HUES6 (cell line): Measurements from ENCODE around the gene MYO1D.
A peak's percentile ranks its signal among the peaks of the same experiment; 100 is the strongest.
"Not testable (repeated sequence)": the region's sequence is repeated elsewhere in the genome, so short reads cannot be mapped to it uniquely, and the experiment has no call there.

ENCODE experiments used
- H3K27ac ChIP-seq: 2 replicates; pipeline ENCODE4 v1.7.0; 2013; ENCODE audit warnings: low read depth, mild to moderate bottlenecking, low read length, inconsistent platforms
- H3K27me3 ChIP-seq: 2 replicates; pipeline ENCODE4 v1.6.1; 2013; ENCODE audit warnings: low read length; ENCODE audit not compliant: control insufficient read depth, insufficient read depth
- H3K36me3 ChIP-seq: 2 replicates; pipeline ENCODE4 v1.6.1; 2013; ENCODE audit warnings: low read length; ENCODE audit not compliant: control insufficient read depth, insufficient read depth
- H3K4me1 ChIP-seq: 2 replicates; pipeline ENCODE4 v1.6.1; 2013; ENCODE audit warnings: low read length; ENCODE audit not compliant: control insufficient read depth, insufficient read depth
- H3K4me3 ChIP-seq: 2 replicates; pipeline ENCODE4 v1.5.1; 2013; ENCODE audit warnings: low read depth, low read length
- H3K9ac ChIP-seq: one replicate; pipeline ENCODE4 v1.6.1; 2013; ENCODE audit warnings: mild to moderate bottlenecking, low read length
- H3K9me3 ChIP-seq: 2 replicates; pipeline ENCODE4 v1.6.1; 2013; ENCODE audit warnings: low read depth, low read length; ENCODE audit not compliant: control insufficient read depth, insufficient read depth

The MYO1D gene

GRCh38 chr17:32451879-32452278, 425.0 kb downstream of the MYO1D start:
- no peaks in the 10 kb centered on the region for H3K27me3 ChIP-seq
- H3K9ac ChIP-seq = no peak overlapping the region
- H3K27ac ChIP-seq = no peak overlapping the region
- peaks cover 92% of the 10 kb centered on the region for H3K36me3 ChIP-seq
- no peaks in the 10 kb centered on the region for H3K9me3 ChIP-seq
- no peak overlapping the region for H3K4me3 ChIP-seq
- no peaks in the 10 kb centered on the region for H3K4me1 ChIP-seq

GRCh38 chr17:32450379-32450778, 426.5 kb downstream of the MYO1D start:
- H3K4me3 ChIP-seq, H3K4me1 ChIP-seq, H3K9me3 ChIP-seq, H3K9ac ChIP-seq, H3K27me3 ChIP-seq, H3K27ac ChIP-seq: not testable (repeated sequence)
- H3K36me3 ChIP-seq = peaks cover 89% of the 10 kb centered on the region

DNA sequence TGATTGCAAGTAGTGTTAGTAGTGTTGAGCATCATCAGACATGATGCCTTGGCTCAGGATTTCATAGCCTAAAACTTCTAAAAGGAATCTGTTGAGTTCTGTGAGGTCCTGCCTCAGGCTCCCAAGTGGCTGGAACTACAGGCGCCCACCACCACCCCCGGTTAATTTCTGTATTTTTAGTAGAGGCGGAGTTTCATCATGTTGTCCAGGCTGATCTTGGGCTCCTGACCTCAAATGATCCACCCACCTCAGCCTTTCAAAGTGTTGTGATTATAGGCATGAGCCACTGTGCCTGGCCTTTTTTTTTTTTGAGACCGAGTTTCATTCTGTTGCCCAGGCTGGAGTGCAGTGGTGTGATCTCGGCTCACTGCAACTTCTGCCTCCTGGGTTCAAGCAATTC, 427.0 kb downstream of the MYO1D start:
- no peak overlapping the region for H3K27ac ChIP-seq
- H3K9ac ChIP-seq = no peak overlapping the region
- H3K9me3 ChIP-seq = no peaks in the 10 kb centered on the region
- H3K4me3 ChIP-seq = no peak overlapping the region
- H3K36me3 ChIP-seq = peaks cover 85% of the 10 kb centered on the region
- H3K27me3 ChIP-seq = no peaks in the 10 kb centered on the region
- H3K4me1 ChIP-seq = peaks cover 7% of the 10 kb centered on the region; the same call in 1 of the 2 replicates

DNA sequence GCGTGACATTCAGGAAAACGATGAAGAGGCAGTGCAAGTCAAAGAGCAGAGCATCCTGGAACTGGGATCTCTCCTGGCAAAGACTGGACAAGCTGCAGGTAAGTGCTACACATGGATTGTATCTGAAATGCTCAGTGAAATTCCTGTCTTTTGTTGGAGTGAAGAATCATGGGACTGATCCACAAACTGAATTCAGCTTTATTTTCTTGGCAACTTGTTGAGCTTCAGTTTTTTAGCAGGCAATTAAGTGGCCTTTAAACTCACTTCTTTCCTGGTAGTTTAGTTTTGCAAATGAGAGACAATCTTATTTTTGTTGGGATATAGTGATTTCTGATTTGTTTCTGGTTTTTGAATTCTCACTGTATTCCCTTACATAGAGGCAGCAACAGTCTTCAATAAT, 430.0 kb downstream of the MYO1D start:
- H3K36me3 ChIP-seq = peaks cover 55% of the 10 kb centered on the region
- H3K9ac ChIP-seq = no peak overlapping the region

DNA sequence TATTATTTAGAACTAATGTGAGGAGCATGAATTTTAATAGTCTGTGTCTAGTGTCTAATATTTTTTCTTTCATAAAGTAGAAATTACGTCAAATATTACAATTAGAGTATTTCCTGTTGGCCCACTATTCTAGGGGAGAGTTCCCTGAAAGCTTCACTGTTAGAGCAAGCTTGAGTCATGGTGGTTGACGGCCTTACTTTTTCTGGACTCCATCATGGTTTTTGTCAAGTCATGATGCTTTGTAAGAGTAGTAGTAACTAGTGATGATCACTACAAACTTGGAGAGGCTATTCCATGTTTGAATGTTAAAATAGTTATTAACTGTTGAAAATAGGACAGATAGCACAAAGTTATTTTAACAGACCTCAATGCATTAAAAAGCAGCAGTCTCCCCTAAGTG, 431.0 kb downstream of the MYO1D start:
- Histone ChIP-seq H3K4me3 (peak overlapping the region; percentile 94), H3K4me1 (peaks cover 7% of the 10 kb centered on the region; the same call in 1 of the 2 replicates), H3K27ac (0 out of 2 replicates have a peak overlapping the region, but pooled peaks have one; percentile 11), H3K9ac (peak overlapping the region; percentile 94), H3K9me3 (peaks cover 5% of the 10 kb centered on the region; the same call in 1 of the 2 replicates), H3K27me3 (peaks cover 17% of the 10 kb centered on the region), H3K36me3 (peaks cover 45% of the 10 kb centered on the region)

More for the DNA sequence above, 430.0 kb downstream of the MYO1D start:
- Histone ChIP-seq H3K4me3 (no peak overlapping the region), H3K27me3 (peaks cover 16% of the 10 kb centered on the region), H3K27ac (no peak overlapping the region), H3K4me1 (peaks cover 7% of the 10 kb centered on the region; the same call in 1 of the 2 replicates), H3K9me3 (peaks cover 5% of the 10 kb centered on the region; the same call in 1 of the 2 replicates)

DNA sequence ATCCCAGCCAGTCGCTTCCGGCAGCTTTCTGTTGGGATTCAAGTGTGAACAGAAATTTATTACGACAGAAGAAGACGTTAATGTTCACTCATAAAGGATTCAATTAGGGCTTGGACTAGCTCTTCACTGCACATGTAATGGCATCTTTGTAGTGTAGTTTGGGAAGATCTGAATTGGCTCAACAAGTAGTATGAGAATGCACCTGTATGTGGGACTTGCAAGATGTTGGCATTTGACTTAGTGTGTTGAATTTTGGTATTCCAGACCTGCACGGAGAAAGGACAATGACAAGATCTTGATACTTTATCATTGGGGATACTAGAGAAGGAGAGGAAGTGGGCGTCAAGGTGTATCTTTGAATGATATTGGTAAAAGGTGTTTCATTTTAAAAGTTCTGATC, 431.4 kb downstream of the MYO1D start:
- peak overlapping the region; percentile 94 for H3K9ac ChIP-seq
- H3K4me3 ChIP-seq = peak overlapping the region; percentile 94
- peaks cover 17% of the 10 kb centered on the region for H3K27me3 ChIP-seq
- H3K4me1 ChIP-seq = peaks cover 7% of the 10 kb centered on the region; the same call in 1 of the 2 replicates
- peaks cover 40% of the 10 kb centered on the region for H3K36me3 ChIP-seq
- H3K27ac ChIP-seq = no peak overlapping the region
- peaks cover 5% of the 10 kb centered on the region; the same call in 1 of the 2 replicates for H3K9me3 ChIP-seq

- Histone ChIP-seq H3K27ac (peak overlapping the region; percentile 99), H3K9me3 (peaks cover 5% of the 10 kb centered on the region; the same call in 1 of the 2 replicates), H3K4me1 (peaks cover 7% of the 10 kb centered on the region; the same call in 1 of the 2 replicates), H3K4me3 (peak overlapping the region; percentile 94), H3K27me3 (peaks cover 17% of the 10 kb centered on the region), H3K9ac (peak overlapping the region; percentile 94), H3K36me3 (peaks cover 39% of the 10 kb centered on the region)
These were observed 431.9 kb downstream of the MYO1D start for GRCh38 chr17:32445074-32445415.

DNA sequence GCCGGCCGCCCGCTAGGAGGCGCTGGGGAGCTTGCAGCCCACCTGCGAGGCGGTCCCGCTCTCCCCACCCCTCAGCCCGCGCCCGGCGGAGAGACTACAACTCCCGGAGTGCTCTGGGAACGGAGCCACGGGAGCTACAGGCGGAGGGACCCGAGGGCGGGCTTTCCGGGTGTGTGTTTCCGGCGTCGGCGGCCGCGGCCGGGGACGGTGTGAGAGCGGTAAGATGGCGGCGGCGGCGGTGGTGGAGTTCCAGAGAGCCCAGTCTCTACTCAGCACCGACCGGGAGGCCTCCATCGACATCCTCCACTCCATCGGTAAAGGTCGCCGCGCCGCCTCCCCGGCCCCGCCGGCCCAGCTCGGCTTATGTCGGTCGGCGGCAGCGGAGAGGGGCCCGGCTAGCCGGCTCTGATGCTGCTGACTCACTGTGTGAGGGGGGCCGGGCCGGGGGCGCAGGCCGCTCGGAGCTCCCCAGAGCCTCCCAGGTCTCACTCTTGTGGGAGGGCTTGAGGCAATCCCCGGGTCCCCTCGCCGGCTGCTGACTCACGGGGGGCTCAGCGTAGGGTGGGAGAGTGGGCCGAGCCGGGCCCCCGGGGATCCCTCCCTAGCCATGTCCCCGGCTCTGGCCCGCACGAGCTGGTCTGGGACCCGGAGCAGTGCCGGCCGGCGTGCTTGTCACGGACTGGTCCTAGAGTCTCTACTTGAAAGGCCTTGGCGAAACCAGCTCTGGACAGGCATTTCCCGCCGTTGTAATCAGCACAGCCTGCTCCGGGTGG, 432.4 kb downstream of the MYO1D start, which contains the start of gene PSMD11:
PSMD11 (plus strand) TSS at position 210 of the 773 bp plus-strand sequence; CDS start at position 224, 14 bp downstream.
- Histone ChIP-seq H3K9ac (peak within 1 kb of the TSS; percentile 94), H3K4me1 (peaks cover 7% of the 10 kb centered on the region; the same call in 1 of the 2 replicates), H3K4me3 (peak within 1 kb of the TSS; percentile 94), H3K27ac (peak within 1 kb of the TSS; percentile 99), H3K9me3 (peaks cover 5% of the 10 kb centered on the region; the same call in 1 of the 2 replicates), H3K27me3 (peaks cover 17% of the 10 kb centered on the region), H3K36me3 (peaks cover 34% of the 10 kb centered on the region)

DNA sequence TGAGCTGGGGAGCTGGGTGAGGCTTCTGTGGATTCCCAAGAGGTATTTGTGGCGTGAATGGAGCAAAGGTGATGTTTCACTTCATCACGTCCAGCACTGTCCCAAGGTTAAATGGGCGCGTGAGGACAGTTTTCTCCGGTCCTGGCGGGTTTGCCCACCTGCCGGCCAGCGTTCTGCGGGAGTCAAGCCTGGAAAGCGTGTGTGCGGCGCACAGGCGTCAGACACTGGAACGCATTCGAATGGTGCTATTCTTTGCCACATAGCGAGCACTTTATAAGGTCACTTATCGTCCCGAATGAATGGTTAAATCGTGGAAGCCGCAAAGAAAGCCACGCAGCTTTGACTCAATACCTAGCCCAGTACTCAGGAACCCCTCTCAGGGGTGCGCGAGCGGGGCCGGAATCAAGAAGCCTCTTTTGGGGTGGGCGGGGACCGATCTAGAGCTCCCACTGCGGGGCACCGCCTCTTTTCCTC, 433.1 kb downstream of the MYO1D start:
- peaks cover 17% of the 10 kb centered on the region for H3K27me3 ChIP-seq
- H3K27ac ChIP-seq = no peak overlapping the region
- peaks cover 7% of the 10 kb centered on the region; the same call in 1 of the 2 replicates for H3K4me1 ChIP-seq
- peak overlapping the region; percentile 9 for H3K9ac ChIP-seq
- H3K9me3 ChIP-seq = peaks cover 5% of the 10 kb centered on the region; the same call in 1 of the 2 replicates
- H3K36me3 ChIP-seq = peaks cover 28% of the 10 kb centered on the region
- H3K4me3 ChIP-seq = peak overlapping the region; percentile 94
